Natural killer cell (primary cell): ENCODE results near the gene ITPKC. TPM values are rescaled to one million over a fixed set of nuclear protein-coding genes. Genes with fewer than 3 reads are reported as not detected.
"Not testable (repeated sequence)": the region's sequence is repeated elsewhere in the genome, so short reads cannot be mapped to it uniquely, and the experiment has no call there.

Experiments
- ATAC-seq, 3 donors: fragments of 150-1000 bp in 2 of 3; fragments of 200-7000 bp in 1 of 3; cut with Tn5 transposase; 1 replicate in 1 of 3; 2 replicates in 2 of 3; pipeline ENCODE4 v1.10.0; 2021; ENCODE audit warnings: mild to moderate bottlenecking in 2 of 3, moderate library complexity in 2 of 3
- DNase-seq, 2 donors: peaks; one replicate each; pipeline versions ENCODE4 v3.0.0 to v3.0.0-alpha.2; 2013 to 2021; ENCODE audit warnings: mixed read lengths in 1 of 2
- H3K27ac ChIP-seq: one replicate; pipeline ENCODE4 v1.5.1; 2013; ENCODE audit warnings: mild to moderate bottlenecking, low read length
- H3K27me3 ChIP-seq: one replicate; pipeline ENCODE4 v1.6.1; 2013; ENCODE audit warnings: low read length; ENCODE audit not compliant: control insufficient read depth, insufficient read depth
- H3K36me3 ChIP-seq: one replicate; pipeline ENCODE4 v1.6.1; 2013; ENCODE audit warnings: low read length; ENCODE audit not compliant: control insufficient read depth, insufficient read depth
- H3K4me1 ChIP-seq: one replicate; pipeline ENCODE4 v1.6.1; 2013; ENCODE audit warnings: low read length; ENCODE audit not compliant: control insufficient read depth, insufficient read depth
- H3K4me3 ChIP-seq: one replicate; pipeline ENCODE4 v1.5.1; 2013; ENCODE audit warnings: low read length
- H3K9me3 ChIP-seq: one replicate; pipeline ENCODE4 v1.6.1; 2013; ENCODE audit warnings: low read length; ENCODE audit not compliant: control insufficient read depth, insufficient read depth
- H3K27ac Mint-ChIP-seq, 2 donors: one replicate each; pipeline ENCODE4 v1.8.0; 2022; ENCODE audit warnings: mild to moderate bottlenecking in 2 of 2, mixed read lengths in 2 of 2, moderate library complexity in 1 of 2
- H3K27me3 Mint-ChIP-seq, 2 donors: one replicate each; pipeline ENCODE4 v1.8.0; 2022; ENCODE audit warnings: low read depth in 2 of 2, mixed read lengths in 2 of 2
- H3K36me3 Mint-ChIP-seq: one replicate; pipeline ENCODE4 v1.8.0; 2022; ENCODE audit warnings: mixed read lengths
- H3K4me1 Mint-ChIP-seq, 2 donors: one replicate each; pipeline ENCODE4 v1.8.0; 2022; ENCODE audit warnings: mixed read lengths in 2 of 2
- H3K4me3 Mint-ChIP-seq: one replicate; pipeline ENCODE4 v1.8.0; 2022; ENCODE audit warnings: mild to moderate bottlenecking, moderate library complexity, mixed read lengths
- H3K9me3 Mint-ChIP-seq, 2 donors: one replicate each; pipeline ENCODE4 v1.8.0; 2022; ENCODE audit warnings: mixed read lengths in 2 of 2
- WGBS: methylation state at CpG from one replicate; pipeline ENCODE4 v1.1.7; 2013; ENCODE audit warnings: missing lambda C conversion rate; ENCODE audit not compliant: insufficient coverage; 5-methylcytosine and 5-hydroxymethylcytosine counted together
- intact Hi-C: fragments of 100-400 bp; cut with micrococcal nuclease; formaldehyde crosslinking; loops from one replicate; pipeline ENCODE4 v1.14.2; 2022
- total RNA-seq, 4 donors: library from RNA; stranded (reverse); fragments of 120-200 nt in 1 of 4; gene quantifications; one replicate each; pipeline versions ENCODE4 v1.2.3 to v1.2.4, GENCODE V29; 2013 to 2022
- TF ChIP-seq, protein P1 (sequence below): fragments of 200-600 bp; IDR thresholded peaks from one replicate; pipeline ENCODE4 v1.8.0; 2022; ENCODE audit warnings: antibody characterized with exemption

The ITPKC gene
- total RNA-seq, 3 donors from 2014 or later (not counting 1 experiment from before 2014, with no cell fraction given), result 8.7 to 11.1 (median 11.0) TPM

DNA sequence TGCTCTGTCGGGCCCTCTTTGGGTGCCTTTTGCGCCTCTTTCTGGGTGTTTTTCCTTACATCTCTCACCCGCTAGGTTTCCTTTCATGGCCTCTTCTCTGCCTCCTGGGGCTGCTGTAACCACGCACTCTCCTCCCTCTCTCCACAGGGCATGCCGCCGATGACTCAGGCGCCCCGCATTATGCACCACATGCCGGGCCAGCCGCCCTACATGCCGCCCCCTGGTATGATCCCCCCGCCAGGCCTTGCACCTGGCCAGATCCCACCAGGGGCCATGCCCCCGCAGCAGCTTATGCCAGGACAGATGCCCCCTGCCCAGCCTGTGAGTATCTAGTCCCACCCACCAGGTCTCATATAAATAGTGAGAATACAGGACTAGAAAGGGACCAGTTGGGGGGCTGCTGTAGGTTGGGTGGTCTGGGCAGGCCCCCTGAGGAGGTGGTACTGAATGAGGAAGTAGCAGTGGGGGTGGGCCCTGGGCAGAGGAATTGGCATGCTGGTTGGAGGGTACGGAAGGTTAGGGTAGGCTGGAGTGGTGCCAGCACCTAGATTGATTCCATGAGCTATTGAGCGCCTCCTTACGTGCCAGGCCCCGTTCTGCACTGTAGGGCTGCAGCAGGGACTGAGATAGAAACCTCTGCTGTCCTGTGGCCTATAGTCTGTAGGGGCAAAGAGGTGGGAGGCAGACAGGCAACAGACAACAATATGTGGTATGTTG, 46.0 kb downstream of the ITPKC start:
- ATAC-seq, result no peak

DNA sequence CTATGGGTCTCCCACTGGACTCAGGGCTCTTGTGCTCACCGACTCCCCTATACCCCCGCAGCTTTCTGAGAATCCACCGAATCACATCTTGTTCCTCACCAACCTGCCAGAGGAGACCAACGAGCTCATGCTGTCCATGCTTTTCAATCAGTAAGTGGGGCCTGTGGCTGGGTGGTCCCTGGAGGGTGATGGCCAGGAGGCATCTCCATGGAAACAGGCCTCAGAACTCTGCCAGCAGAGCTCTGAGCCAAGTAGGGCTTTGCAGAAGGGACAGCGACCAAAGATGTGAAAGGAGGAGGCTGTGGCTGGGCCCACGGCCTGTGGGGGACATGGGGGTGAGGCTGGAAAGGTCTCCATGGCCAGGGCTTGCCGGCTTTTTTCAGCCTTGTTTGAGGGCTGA, 46.6 kb downstream of the ITPKC start:
- Histone ChIP-seq H3K27ac (no peak overlapping the region), H3K36me3 (peaks cover 69% of the 10 kb centered on the region), H3K4me3 (no peak overlapping the region), H3K9me3 (no peaks in the 10 kb centered on the region), H3K27me3 (no peaks in the 10 kb centered on the region), H3K4me1 (peaks cover 22% of the 10 kb centered on the region)
- H3K36me3 Mint-ChIP-seq, result peaks cover 30% of the 10 kb centered on the region
- H3K9me3 Mint-ChIP-seq, result no peaks in the 10 kb centered on the region
- 95% methylated on average over 7 of the region's 7 CpGs for WGBS
- ATAC-seq, result no peak
- H3K27ac Mint-ChIP-seq, result peak overlapping the region in 1 of 2 donors; percentile 73
- peaks cover 8 to 28% of the 10 kb centered on the region in 2 donors for H3K4me1 Mint-ChIP-seq
- H3K27me3 Mint-ChIP-seq, result no peaks in the 10 kb centered on the region
- TF ChIP-seq, protein P1, sequence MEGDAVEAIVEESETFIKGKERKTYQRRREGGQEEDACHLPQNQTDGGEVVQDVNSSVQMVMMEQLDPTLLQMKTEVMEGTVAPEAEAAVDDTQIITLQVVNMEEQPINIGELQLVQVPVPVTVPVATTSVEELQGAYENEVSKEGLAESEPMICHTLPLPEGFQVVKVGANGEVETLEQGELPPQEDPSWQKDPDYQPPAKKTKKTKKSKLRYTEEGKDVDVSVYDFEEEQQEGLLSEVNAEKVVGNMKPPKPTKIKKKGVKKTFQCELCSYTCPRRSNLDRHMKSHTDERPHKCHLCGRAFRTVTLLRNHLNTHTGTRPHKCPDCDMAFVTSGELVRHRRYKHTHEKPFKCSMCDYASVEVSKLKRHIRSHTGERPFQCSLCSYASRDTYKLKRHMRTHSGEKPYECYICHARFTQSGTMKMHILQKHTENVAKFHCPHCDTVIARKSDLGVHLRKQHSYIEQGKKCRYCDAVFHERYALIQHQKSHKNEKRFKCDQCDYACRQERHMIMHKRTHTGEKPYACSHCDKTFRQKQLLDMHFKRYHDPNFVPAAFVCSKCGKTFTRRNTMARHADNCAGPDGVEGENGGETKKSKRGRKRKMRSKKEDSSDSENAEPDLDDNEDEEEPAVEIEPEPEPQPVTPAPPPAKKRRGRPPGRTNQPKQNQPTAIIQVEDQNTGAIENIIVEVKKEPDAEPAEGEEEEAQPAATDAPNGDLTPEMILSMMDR, result no peak
- H3K4me3 Mint-ChIP-seq, result no peak overlapping the region
- intact Hi-C loops, result no loop called here
- DNase-seq, result no peak

More for the DNA sequence above, 46.0 kb downstream of the ITPKC start:
- Mint-ChIP-seq H3K4me1 (peaks cover 8 to 28% of the 10 kb centered on the region in 2 donors), H3K27ac (peak overlapping the region in 1 of 2 donors; percentile 73), H3K4me3 (no peak overlapping the region), H3K36me3 (peaks cover 30% of the 10 kb centered on the region), H3K9me3 (no peaks in the 10 kb centered on the region), H3K27me3 (no peaks in the 10 kb centered on the region)
- no peaks in the 10 kb centered on the region for H3K27me3 ChIP-seq
- peaks cover 75% of the 10 kb centered on the region for H3K36me3 ChIP-seq
- TF ChIP-seq, protein P1, result no peak
- WGBS, result 87% methylated on average over 17 of the region's 17 CpGs
- intact Hi-C loops, result no loop called here
- no peak overlapping the region for H3K27ac ChIP-seq
- peaks cover 20% of the 10 kb centered on the region for H3K4me1 ChIP-seq
- H3K4me3 ChIP-seq, result no peak overlapping the region
- H3K9me3 ChIP-seq, result no peaks in the 10 kb centered on the region
- DNase-seq, result no peak

DNA sequence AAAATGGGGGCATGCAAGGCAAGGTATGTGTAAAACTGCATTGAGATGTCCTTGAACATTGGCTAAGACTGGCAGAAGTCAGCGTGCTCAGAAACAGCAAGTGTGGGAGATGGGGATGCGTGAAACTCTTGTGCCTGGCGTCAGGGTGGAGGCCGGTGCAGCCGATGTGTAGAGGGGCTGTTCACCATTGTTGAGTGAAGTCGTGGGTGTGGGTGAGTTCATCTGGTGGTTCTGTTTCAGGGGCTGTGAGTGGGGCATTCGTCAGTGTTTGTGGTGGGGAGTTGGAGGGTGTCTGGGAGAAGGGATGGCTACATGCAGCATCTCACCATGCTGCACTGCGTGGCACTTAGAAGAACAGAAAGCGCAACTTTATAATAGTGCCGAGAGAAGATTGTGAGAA, 47.1 kb downstream of the ITPKC start:
- H3K4me3 ChIP-seq, result no peak overlapping the region
- DNase-seq (no peak), ATAC-seq (no peak)
- TF ChIP-seq, protein P1, result no peak
- Mint-ChIP-seq H3K4me1 (peaks cover 8 to 32% of the 10 kb centered on the region in 2 donors), H3K27me3 (no peaks in the 10 kb centered on the region), H3K36me3 (peaks cover 30% of the 10 kb centered on the region), H3K4me3 (no peak overlapping the region), H3K9me3 (no peaks in the 10 kb centered on the region), H3K27ac (peak overlapping the region in 1 of 2 donors; percentile 73)
- peaks cover 68% of the 10 kb centered on the region for H3K36me3 ChIP-seq
- 78% methylated on average over 9 of the region's 10 CpGs for WGBS
- no peak overlapping the region for H3K27ac ChIP-seq
- no peaks in the 10 kb centered on the region for H3K27me3 ChIP-seq
- H3K9me3 ChIP-seq, result no peaks in the 10 kb centered on the region
- H3K4me1 ChIP-seq, result peaks cover 25% of the 10 kb centered on the region
- intact Hi-C loops, result no loop called here

DNA sequence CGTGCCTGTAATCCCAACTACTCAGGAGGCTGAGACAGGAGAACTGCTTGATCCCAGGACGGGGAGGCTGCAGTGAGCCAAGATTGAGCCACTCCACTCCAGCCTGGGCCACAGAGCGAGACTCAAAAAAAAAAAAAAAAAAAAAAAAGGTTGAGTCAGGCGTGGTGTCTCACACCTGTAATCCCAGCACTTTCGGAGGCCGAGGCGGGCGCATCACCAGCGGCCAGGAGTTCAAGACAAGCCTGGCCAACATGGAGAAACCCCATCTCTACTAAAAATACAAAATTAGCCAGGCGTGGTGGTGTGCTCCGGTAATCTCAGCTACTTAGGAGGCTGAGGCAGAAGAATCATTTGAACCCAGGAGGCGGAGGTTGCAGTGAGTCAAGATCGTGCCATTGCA, 49.5 kb downstream of the ITPKC start:
- DNase-seq, H3K27ac ChIP-seq, H3K4me3 Mint-ChIP-seq, H3K27me3 ChIP-seq, H3K4me3 ChIP-seq, intact Hi-C loops, H3K27ac Mint-ChIP-seq, ATAC-seq, H3K9me3 ChIP-seq, H3K9me3 Mint-ChIP-seq, H3K27me3 Mint-ChIP-seq: not testable (repeated sequence)
- Histone ChIP-seq H3K36me3 (peaks cover 46% of the 10 kb centered on the region), H3K4me1 (peaks cover 36% of the 10 kb centered on the region)
- peaks cover 14 to 43% of the 10 kb centered on the region in 2 donors for H3K4me1 Mint-ChIP-seq
- 98% methylated on average over 12 of the region's 13 CpGs for WGBS
- H3K36me3 Mint-ChIP-seq, result peaks cover 12% of the 10 kb centered on the region
